PC-9 (cell line): Measurements from ENCODE around the gene KHK. TPM values are rescaled to one million over a fixed set of nuclear protein-coding genes. Genes with fewer than 3 reads are reported as not detected.

ENCODE experiments used
- BruUV-seq: library from RNA; stranded (reverse); fragments of 400-500 nt; replicated peaks from 2 replicates; lab custom pipeline; 2021; lab: Mats Ljungman, UMichigan
- CTCF ChIA-PET: fragments of 300-600 bp; sonication (Branson Sonifier 250); formaldehyde crosslinking; loops from one replicate; lab custom pipeline; 2022; ENCODE audit warnings: antibody characterized with exemption; lab: Charles Lee
- POLR2A ChIA-PET: fragments of 300-600 bp; sonication (Branson Sonifier 250); formaldehyde crosslinking; loops from one replicate; lab custom pipeline; 2022; ENCODE audit warnings: antibody characterized with exemption; ENCODE audit not compliant: unreplicated experiment; lab: Charles Lee
- DNase-seq, 2 experiments: peaks; one replicate each; pipeline versions ENCODE4 v3.0.0 to v3.0.0-alpha.2; 2015 to 2022; ENCODE audit warnings: mixed read lengths in 1 of 2
- H2AFZ ChIP-seq: fragments of 200-600 bp; sonication (generic); 2 replicates; pipeline ENCODE4 v1.8.1; 2017; ENCODE audit warnings: antibody characterized with exemption
- H3F3A ChIP-seq: fragments of 200-600 bp; sonication (generic); 2 replicates; pipeline ENCODE4 v1.8.1; 2017; ENCODE audit warnings: antibody characterized with exemption, mild to moderate bottlenecking, low read depth; ENCODE audit not compliant: insufficient read depth
- H3K27ac ChIP-seq: fragments of 200-600 bp; sonication (generic); 2 replicates; pipeline ENCODE4 v1.6.1; 2016; ENCODE audit warnings: mixed run types
- H3K27me3 ChIP-seq: fragments of 200-600 bp; sonication (generic); 2 replicates; pipeline ENCODE4 v1.6.1; 2016; ENCODE audit warnings: low read depth, mixed run types; ENCODE audit not compliant: insufficient read depth
- H3K36me3 ChIP-seq: fragments of 200-600 bp; sonication (generic); 2 replicates; pipeline ENCODE4 v1.6.1; 2016; ENCODE audit warnings: low read depth, mixed run types
- H3K4me1 ChIP-seq: fragments of 200-600 bp; sonication (generic); replicated peaks from 2 replicates; pipeline ENCODE4 v1.6.1; 2016; ENCODE audit warnings: mixed run types; ENCODE audit not compliant: insufficient read depth
- H3K4me2 ChIP-seq: fragments of 200-600 bp; sonication (generic); 2 replicates; pipeline ENCODE4 v1.6.1; 2017; ENCODE audit warnings: mixed run types
- H3K4me3 ChIP-seq: fragments of 200-600 bp; sonication (generic); 2 replicates; pipeline ENCODE4 v1.6.1; 2016; ENCODE audit warnings: mixed run types
- H3K79me2 ChIP-seq: fragments of 200-600 bp; sonication (generic); 2 replicates; pipeline ENCODE4 v1.6.1; 2017; ENCODE audit warnings: low read depth, mixed run types
- H3K9me2 ChIP-seq: fragments of 200-600 bp; sonication (generic); 2 replicates; pipeline ENCODE4 v1.8.1; 2017; ENCODE audit warnings: mild to moderate bottlenecking; ENCODE audit not compliant: insufficient read depth
- H3K9me3 ChIP-seq: fragments of 200-600 bp; sonication (generic); 2 replicates; pipeline ENCODE4 v1.8.1; 2016; ENCODE audit warnings: low read depth; ENCODE audit not compliant: insufficient read depth
- H4K20me1 ChIP-seq: fragments of 200-600 bp; sonication (generic); 2 replicates; pipeline ENCODE4 v1.8.1; 2017; ENCODE audit not compliant: insufficient read depth
- CTCF ChIP-seq: fragments of 200-600 bp; sonication (generic); conservative IDR thresholded peaks from 2 replicates; pipeline ENCODE4 v1.6.1; 2017; ENCODE audit warnings: mixed run types, antibody characterized with exemption, mild to moderate bottlenecking, moderate library complexity
- EZH2 ChIP-seq: fragments of 200-600 bp; sonication (generic); IDR thresholded peaks from 2 replicates; pipeline ENCODE4 v1.8.0; 2017; ENCODE audit warnings: antibody characterized with exemption, low read depth
- intact Hi-C: fragments of 100-400 bp; cut with micrococcal nuclease; formaldehyde crosslinking; loops from one replicate; pipeline ENCODE4 v1.10.0; 2022; ENCODE audit not compliant: unreplicated experiment
- total RNA-seq: library from RNA; stranded (reverse); gene quantifications from 2 replicates; pipeline ENCODE4 v1.2.3, GENCODE V29; 2021

The KHK gene
- total RNA-seq, 1 experiment from 2014 or later: 4.4 TPM

GRCh38 chr2:27080140-27080469, 6.5 kb upstream of the KHK start:
- H3K79me2 ChIP-seq: no peaks in the 10 kb centered on the region
- no peak overlapping the region for H3K27ac ChIP-seq
- peaks cover 18% of the 10 kb centered on the region for H3K27me3 ChIP-seq
- TF ChIP-seq EZH2 (no peak), CTCF (no peak)
- no peaks in the 10 kb centered on the region for H4K20me1 ChIP-seq
- ChIA-PET CTCF (interaction anchor here (0.6 kb wide), 1 partner anchor 158 kb away, joined by 3 read pairs; no protein-coding TSS in a partner anchor), POLR2A (no interaction called here)
- no peaks in the 10 kb centered on the region for H3K36me3 ChIP-seq
- H3K9me2 ChIP-seq: no peaks in the 10 kb centered on the region
- H3K4me1 ChIP-seq: peaks cover 9% of the 10 kb centered on the region
- H2AFZ ChIP-seq: no peak overlapping the region
- no peak for DNase-seq
- no peaks in the 10 kb centered on the region for H3K9me3 ChIP-seq
- peaks cover 10% of the 10 kb centered on the region; the same call in 1 of the 2 replicates for H3F3A ChIP-seq
- BruUV-seq: no TSS peak
- no peak overlapping the region for H3K4me2 ChIP-seq
- intact Hi-C loops: no loop called here
- no peak overlapping the region for H3K4me3 ChIP-seq

GRCh38 chr2:27080603-27080936, 6.0 kb upstream of the KHK start:
- Histone ChIP-seq H2AFZ (no peak overlapping the region), H3F3A (peaks cover 14% of the 10 kb centered on the region; the same call in 1 of the 2 replicates), H3K4me3 (no peak overlapping the region), H3K4me2 (peak overlapping the region; percentile 79; the same call in 1 of the 2 replicates), H3K36me3 (no peaks in the 10 kb centered on the region), H3K9me3 (no peaks in the 10 kb centered on the region), H3K79me2 (no peaks in the 10 kb centered on the region), H4K20me1 (no peaks in the 10 kb centered on the region), H3K4me1 (peaks cover 13% of the 10 kb centered on the region), H3K9me2 (no peaks in the 10 kb centered on the region), H3K27ac (no peak overlapping the region), H3K27me3 (peaks cover 18% of the 10 kb centered on the region)
- no peak for DNase-seq
- no TSS peak for BruUV-seq
- ChIA-PET POLR2A (interaction anchor here (0.7 kb wide), 1 partner anchor 289 kb away, joined by 4 read pairs; no protein-coding TSS in a partner anchor), CTCF (interaction anchor here (0.6 kb wide), 1 partner anchor 158 kb away, joined by 3 read pairs; no protein-coding TSS in a partner anchor)
- TF ChIP-seq EZH2 (no peak), CTCF (no peak)
- intact Hi-C loops: no loop called here

- no TSS peak for BruUV-seq
- Histone ChIP-seq H3K27ac (no peak overlapping the region), H2AFZ (no peak overlapping the region)
Measured at GRCh38 chr2:27081984-27082772, 4.4 kb upstream of the KHK start.

More at GRCh38 chr2:27081984-27082772, 4.4 kb upstream of the KHK start:
- TF ChIP-seq EZH2: no peak
- no peak for TF ChIP-seq CTCF
- Histone ChIP-seq H3K4me3 (0 out of 2 replicates have a peak overlapping the region, but pooled peaks have one; percentile 35), H3K79me2 (no peaks in the 10 kb centered on the region), H3K9me3 (no peaks in the 10 kb centered on the region), H3K27me3 (peaks cover 8% of the 10 kb centered on the region), H3K4me2 (peak overlapping the region; percentile 79; the same call in 1 of the 2 replicates), H4K20me1 (no peaks in the 10 kb centered on the region), H3K9me2 (no peaks in the 10 kb centered on the region), H3K36me3 (no peaks in the 10 kb centered on the region), H3F3A (peaks cover 9% of the 10 kb centered on the region; the same call in 1 of the 2 replicates), H3K4me1 (peaks cover 21% of the 10 kb centered on the region)
- ChIA-PET CTCF (interaction anchor here (1.3 kb wide), 1 partner anchor 10 kb away, joined by 4 read pairs; no protein-coding TSS in a partner anchor), POLR2A (no interaction called here)
- no peak for DNase-seq
- intact Hi-C loops: no loop called here
